Common myeloid progenitor, CD34-positive (primary cell): Measurements from ENCODE around the gene NECTIN4.
"Not testable (repeated sequence)": the region's sequence is repeated elsewhere in the genome, so short reads cannot be mapped to it uniquely, and the experiment has no call there.

Experiments used
- CTCF ChIA-PET: fragments of 350-600 bp; sonication (Branson Sonifier 250); formaldehyde crosslinking; loops from one replicate; lab custom pipeline; 2021; ENCODE audit warnings: antibody characterized with exemption; lab: Charles Lee
- POLR2A ChIA-PET: fragments of 350-600 bp; sonication (Branson Sonifier 250); formaldehyde crosslinking; loops from one replicate; lab custom pipeline; 2021; ENCODE audit warnings: antibody characterized with exemption; lab: Charles Lee
- DNase-seq, 3 donors: peaks; one replicate each; pipeline versions ENCODE4 v3.0.0 to v3.0.0-alpha.2; 2013
- H3K27ac ChIP-seq, 2 experiments: 1 replicate in 1 of 2; 2 replicates in 1 of 2; pipeline ENCODE4 v1.7.0; 2013; ENCODE audit warnings: inconsistent platforms in 2 of 2, low read length in 2 of 2, mild to moderate bottlenecking in 2 of 2, low read depth in 1 of 2, moderate library complexity in 1 of 2; ENCODE audit not compliant: severe bottlenecking in 2 of 2, insufficient read depth in 1 of 2, poor library complexity in 1 of 2
- H3K27me3 ChIP-seq, 5 experiments: replicated peaks in 2 of 5; 1 replicate in 3 of 5; 2 replicates in 2 of 5; pipeline versions ENCODE4 v1.6.1 to v1.7.0; 2013; ENCODE audit warnings: low read length in 4 of 5, mild to moderate bottlenecking in 2 of 5, moderate library complexity in 2 of 5, inconsistent platforms in 1 of 5; ENCODE audit not compliant: insufficient read depth in 5 of 5, control insufficient read depth in 4 of 5
- H3K36me3 ChIP-seq, 4 experiments: 1 replicate in 2 of 4; 2 replicates in 2 of 4; pipeline versions ENCODE4 v1.6.1 to v1.7.0; 2013; ENCODE audit warnings: low read length in 3 of 4, control low read depth in 1 of 4, mild to moderate bottlenecking in 1 of 4; ENCODE audit not compliant: control insufficient read depth in 4 of 4, insufficient read depth in 4 of 4
- H3K4me1 ChIP-seq, 4 experiments: 1 replicate in 3 of 4; 2 replicates in 1 of 4; pipeline versions ENCODE4 v1.6.1 to v1.7.1; 2013; ENCODE audit warnings: low read length in 3 of 4, mild to moderate bottlenecking in 3 of 4, control low read depth in 1 of 4, inconsistent platforms in 1 of 4, moderate library complexity in 1 of 4; ENCODE audit not compliant: control insufficient read depth in 4 of 4, insufficient read depth in 4 of 4; ENCODE audit errors: control extremely low read depth in 1 of 4
- H3K4me3 ChIP-seq, 7 experiments: 1 replicate in 4 of 7; 2 replicates in 3 of 7; pipeline versions ENCODE4 v1.5.1 to v1.7.0; 2013; ENCODE audit warnings: mild to moderate bottlenecking in 7 of 7, low read length in 6 of 7, moderate library complexity in 6 of 7, inconsistent platforms in 2 of 7, low read depth in 2 of 7, control low read depth in 1 of 7; ENCODE audit not compliant: insufficient read depth in 4 of 7, control insufficient read depth in 1 of 7; ENCODE audit errors: extremely low read depth in 1 of 7
- H3K9me3 ChIP-seq, 5 experiments: 1 replicate in 4 of 5; 2 replicates in 1 of 5; pipeline versions ENCODE4 v1.6.1 to v1.7.1; 2013; ENCODE audit warnings: low read length in 4 of 5, mild to moderate bottlenecking in 2 of 5, inconsistent platforms in 1 of 5, low read depth in 1 of 5, moderate library complexity in 1 of 5; ENCODE audit not compliant: control insufficient read depth in 4 of 5, insufficient read depth in 2 of 5; ENCODE audit errors: control extremely low read depth in 1 of 5
- WGBS: methylation state at CpG from one replicate; pipeline ENCODE4 v1.1.5; 2013; ENCODE audit not compliant: insufficient coverage; 5-methylcytosine and 5-hydroxymethylcytosine counted together

The NECTIN4 gene

DNA sequence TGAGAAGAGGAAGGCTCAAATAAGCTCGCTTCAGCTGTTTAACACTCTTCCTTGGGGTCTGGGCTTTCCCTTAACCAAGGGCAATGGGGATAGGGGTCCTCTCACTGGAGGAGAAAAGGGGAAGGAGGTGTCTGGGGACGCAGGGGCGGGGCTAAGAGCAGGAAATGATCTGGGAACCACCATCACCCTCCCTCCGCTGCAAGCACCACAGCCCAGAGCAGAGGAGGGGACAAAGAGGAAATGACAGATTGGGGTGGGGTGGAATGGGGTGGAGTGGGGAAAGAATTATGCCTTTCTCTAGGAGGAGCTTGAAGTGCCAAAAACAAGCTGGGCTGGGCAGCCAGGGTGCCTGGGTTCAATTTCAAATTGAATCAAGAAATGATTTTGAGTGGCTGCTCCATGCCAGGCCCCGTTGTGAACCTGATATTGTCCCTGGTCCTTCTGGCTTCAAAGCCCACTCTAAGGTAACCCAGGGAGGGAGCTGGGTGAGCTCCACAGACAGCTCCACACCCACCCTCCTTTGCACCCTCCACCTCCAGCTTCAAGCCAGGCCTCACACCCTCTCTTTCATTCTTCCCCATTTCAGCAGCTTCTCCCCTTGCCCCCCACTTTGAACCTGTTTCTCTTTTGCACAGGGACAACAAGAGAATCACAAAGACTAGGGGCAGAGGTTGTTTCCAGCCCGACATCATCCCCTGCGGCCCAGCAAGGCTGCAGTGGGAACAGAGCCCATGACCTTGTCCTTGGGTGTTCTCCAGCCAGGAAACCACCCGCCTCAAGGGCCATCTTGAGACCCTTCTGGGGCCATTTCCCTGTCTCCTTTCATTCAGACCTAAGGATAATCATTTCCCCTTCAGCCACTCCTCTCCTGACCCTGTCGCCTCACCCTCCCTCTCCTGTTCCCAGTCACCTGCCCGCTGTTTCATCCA, 20.8 kb downstream of the NECTIN4 start:
- Histone ChIP-seq H3K9me3 (no peaks in the 10 kb centered on the region), H3K27ac (peak overlapping the region; percentile 72 to 90), H3K36me3 (peaks cover 4 to 11% (median 8%) of the 10 kb centered on the region in 4 experiments), H3K4me3 (peak overlapping the region; percentile 32 to 94 (median 81)), H3K27me3 (no peaks in the 10 kb centered on the region), H3K4me1 (peaks cover 15 to 66% (median 55%) of the 10 kb centered on the region in 4 experiments)
- DNase-seq, result peak; percentile 94 to 98 (median 97)
- WGBS, result 5% methylated on average over 7 of the region's 10 CpGs
- ChIA-PET POLR2A (interaction anchor here (0.8 to 4.4 kb wide), 6 partner anchors 22 to 177 kb away, joined by 3 to 53 read pairs (median 4); partner anchors contain the start of genes KLHDC9 and USF1), CTCF (interaction anchor here (0.8 to 20.2 kb wide), 14 partner anchors 9 to 72 kb away, joined by 3 to 297 read pairs (median 5); partner anchors contain the start of genes KLHDC9, TSTD1 and USF1)

DNA sequence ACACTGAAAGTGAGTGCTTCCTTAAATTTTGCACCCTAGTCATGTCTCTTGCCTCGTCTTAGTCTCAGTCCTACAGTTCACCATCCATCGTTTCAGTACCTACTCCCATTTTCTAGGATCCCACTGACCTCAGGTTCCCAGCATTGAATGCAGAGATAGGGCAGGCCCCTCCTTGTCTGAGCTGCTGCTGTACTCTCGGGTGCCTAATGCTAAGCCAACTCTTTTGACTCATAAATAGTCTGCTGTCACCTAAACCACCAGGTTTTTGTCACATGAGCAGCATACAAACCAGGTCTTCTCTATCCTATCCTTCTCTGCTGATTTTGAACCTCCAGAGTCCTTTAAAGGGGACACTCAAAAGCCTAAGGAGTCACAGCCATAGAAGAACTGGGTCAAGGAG, 22.7 kb downstream of the NECTIN4 start:
- H3K4me1 ChIP-seq, result peaks cover 15 to 50% (median 46%) of the 10 kb centered on the region in 4 experiments
- peak overlapping the region in 1 of 7 experiments; percentile 42 for H3K4me3 ChIP-seq
- POLR2A ChIA-PET, result no interaction called here
- CTCF ChIA-PET, result interaction anchor here (0.7 to 13.6 kb wide), 3 partner anchors 24 to 114 kb away, joined by 3 to 166 read pairs (median 73); partner anchors contain the start of genes TSTD1 and USF1
- H3K36me3 ChIP-seq, result peaks cover 4 to 17% (median 11%) of the 10 kb centered on the region in 4 experiments
- no peaks in the 10 kb centered on the region for H3K9me3 ChIP-seq
- DNase-seq, result peak in 1 of 3 donors; percentile 15
- H3K27ac ChIP-seq, result peak overlapping the region; percentile 14 to 46
- 76% methylated on average over 3 of the region's 3 CpGs for WGBS
- H3K27me3 ChIP-seq, result no peaks in the 10 kb centered on the region

DNA sequence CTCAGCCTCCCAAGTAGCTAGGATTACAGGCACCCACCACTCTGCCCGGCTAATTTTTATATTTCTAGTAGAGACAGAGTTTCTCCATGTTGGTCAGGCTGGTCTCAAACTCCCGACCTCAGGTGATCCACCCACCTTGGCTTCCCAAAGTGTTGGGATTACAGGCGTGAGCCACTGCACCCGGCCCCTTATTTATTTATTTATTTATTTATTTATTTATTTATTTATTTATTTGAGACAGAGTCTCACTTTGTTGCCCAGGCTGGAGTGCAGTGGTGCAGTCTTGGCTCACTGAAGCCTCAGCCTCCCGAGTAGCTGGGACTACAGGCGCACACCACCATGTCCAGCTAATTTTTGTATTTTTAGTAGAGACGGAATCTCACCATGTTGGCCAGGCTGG, 23.7 kb downstream of the NECTIN4 start:
- peaks cover 4 to 20% (median 11%) of the 10 kb centered on the region in 4 experiments for H3K36me3 ChIP-seq
- peaks cover 13 to 43% (median 42%) of the 10 kb centered on the region in 4 experiments for H3K4me1 ChIP-seq
- H3K9me3 ChIP-seq, POLR2A ChIA-PET, H3K27ac ChIP-seq, H3K27me3 ChIP-seq, H3K4me3 ChIP-seq, DNase-seq: not testable (repeated sequence)
- WGBS, result 100% methylated on average over 3 of the region's 7 CpGs
- CTCF ChIA-PET, result interaction anchor here (1.1 to 13.6 kb wide), 2 partner anchors 9 to 23 kb away, joined by 3 to 166 read pairs; partner anchors contain the start of genes TSTD1 and USF1

DNA sequence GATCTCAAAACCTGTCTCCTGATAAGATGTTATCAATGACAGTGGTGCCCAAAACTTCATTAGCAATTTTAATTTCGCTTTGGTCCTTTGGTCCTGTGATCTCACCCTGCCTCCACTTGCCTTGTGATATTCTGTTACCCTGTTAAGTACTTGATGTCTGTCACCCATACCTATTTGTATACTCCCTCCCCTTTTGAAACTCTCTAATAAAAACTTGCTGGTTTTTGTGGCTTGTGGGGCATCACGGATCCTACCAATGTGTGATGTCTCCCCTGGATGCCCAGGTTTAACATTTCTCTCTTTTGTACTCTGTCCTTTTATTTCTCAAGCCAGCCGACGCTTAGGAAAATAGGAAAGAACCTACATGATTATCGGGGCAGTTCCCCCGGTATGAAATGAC, 25.4 kb downstream of the NECTIN4 start:
- peaks cover 9 to 29% (median 19%) of the 10 kb centered on the region in 4 experiments for H3K36me3 ChIP-seq

DNA sequence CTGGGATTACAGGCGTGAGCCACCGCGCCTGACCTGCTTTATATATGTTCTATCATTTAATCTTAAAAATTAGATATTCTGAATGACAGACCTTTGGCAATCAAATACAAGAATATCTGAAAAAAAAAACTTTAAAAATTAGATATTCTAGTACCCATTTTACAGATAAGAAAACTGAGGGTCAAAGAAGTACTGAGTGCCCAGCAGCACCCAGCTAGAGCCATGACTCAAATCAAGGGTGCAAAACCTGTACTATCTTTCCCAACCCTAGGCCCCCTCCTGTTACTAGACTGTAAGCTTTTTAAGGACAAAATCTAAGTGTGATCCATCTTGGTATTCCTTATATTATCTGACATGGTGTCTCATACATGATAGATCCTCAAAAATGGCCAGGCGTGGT, 27.9 kb downstream of the NECTIN4 start:
- CTCF ChIA-PET, result interaction anchor here (0.6 to 2.9 kb wide), 6 partner anchors 9 to 64 kb away, joined by 4 to 13 read pairs (median 8); partner anchors contain the start of genes ARHGAP30 and USF1
- Histone ChIP-seq H3K27ac (no peak overlapping the region), H3K36me3 (peaks cover 9 to 38% (median 26%) of the 10 kb centered on the region in 4 experiments), H3K9me3 (no peaks in the 10 kb centered on the region), H3K27me3 (no peaks in the 10 kb centered on the region), H3K4me1 (peaks cover 0 to 3% (median 2%) of the 10 kb centered on the region in 4 experiments), H3K4me3 (no peak overlapping the region)
- POLR2A ChIA-PET, result interaction anchor here (0.6 kb wide), 1 partner anchor 16 kb away, joined by 4 read pairs; no protein-coding TSS in a partner anchor
- DNase-seq, result no peak
- no CpG with 5 or more reads among the region's 4 CpGs for WGBS

More for the DNA sequence above, 25.4 kb downstream of the NECTIN4 start:
- DNase-seq, H3K27me3 ChIP-seq, POLR2A ChIA-PET, H3K4me3 ChIP-seq, H3K27ac ChIP-seq, H3K9me3 ChIP-seq: not testable (repeated sequence)
- WGBS, result 95% methylated on average over 5 of the region's 6 CpGs
- CTCF ChIA-PET, result interaction anchor here (13.6 kb wide), 1 partner anchor 21 kb away, joined by 166 read pairs; the partner anchor contains the start of genes TSTD1 and USF1
- peaks cover 9 to 26% (median 24%) of the 10 kb centered on the region in 4 experiments for H3K4me1 ChIP-seq

DNA sequence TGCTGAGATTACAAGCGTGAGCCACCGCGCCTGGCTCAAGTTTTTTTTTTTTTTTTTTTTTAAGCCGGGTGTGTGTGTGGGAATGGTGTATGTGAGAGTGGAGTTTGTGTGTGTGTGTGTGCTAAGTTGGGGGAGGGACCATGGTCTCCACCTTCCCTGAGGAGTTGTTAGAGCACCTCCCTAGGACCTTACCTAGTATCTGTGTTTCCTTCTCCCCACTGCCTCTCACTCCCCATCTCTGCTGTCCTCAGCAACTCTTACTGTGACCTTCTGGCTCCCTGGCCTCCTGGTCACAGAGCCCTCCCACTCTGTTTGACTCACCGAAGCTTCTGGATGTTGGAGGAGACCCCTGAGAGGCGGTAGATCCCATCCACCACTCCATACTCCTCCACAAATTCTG, 30.1 kb downstream of the NECTIN4 start:
- CTCF ChIA-PET, result interaction anchor here (0.5 to 2.9 kb wide), 5 partner anchors 9 to 61 kb away, joined by 3 to 13 read pairs (median 10); partner anchors contain the start of genes ARHGAP30 and USF1
- DNase-seq, result no peak
- no peak overlapping the region for H3K4me3 ChIP-seq
- peaks cover 0 to 2% (median 0%) of the 10 kb centered on the region in 4 experiments for H3K4me1 ChIP-seq
- H3K9me3 ChIP-seq, result no peaks in the 10 kb centered on the region
- no peak overlapping the region for H3K27ac ChIP-seq
- POLR2A ChIA-PET, result no interaction called here
- WGBS, result 100% methylated on average over 1 of the region's 6 CpGs
- H3K27me3 ChIP-seq, result no peaks in the 10 kb centered on the region
- peaks cover 12 to 48% (median 39%) of the 10 kb centered on the region in 4 experiments for H3K36me3 ChIP-seq
